ENCODE data around the gene MRC1.

The MRC1 gene

DNA sequence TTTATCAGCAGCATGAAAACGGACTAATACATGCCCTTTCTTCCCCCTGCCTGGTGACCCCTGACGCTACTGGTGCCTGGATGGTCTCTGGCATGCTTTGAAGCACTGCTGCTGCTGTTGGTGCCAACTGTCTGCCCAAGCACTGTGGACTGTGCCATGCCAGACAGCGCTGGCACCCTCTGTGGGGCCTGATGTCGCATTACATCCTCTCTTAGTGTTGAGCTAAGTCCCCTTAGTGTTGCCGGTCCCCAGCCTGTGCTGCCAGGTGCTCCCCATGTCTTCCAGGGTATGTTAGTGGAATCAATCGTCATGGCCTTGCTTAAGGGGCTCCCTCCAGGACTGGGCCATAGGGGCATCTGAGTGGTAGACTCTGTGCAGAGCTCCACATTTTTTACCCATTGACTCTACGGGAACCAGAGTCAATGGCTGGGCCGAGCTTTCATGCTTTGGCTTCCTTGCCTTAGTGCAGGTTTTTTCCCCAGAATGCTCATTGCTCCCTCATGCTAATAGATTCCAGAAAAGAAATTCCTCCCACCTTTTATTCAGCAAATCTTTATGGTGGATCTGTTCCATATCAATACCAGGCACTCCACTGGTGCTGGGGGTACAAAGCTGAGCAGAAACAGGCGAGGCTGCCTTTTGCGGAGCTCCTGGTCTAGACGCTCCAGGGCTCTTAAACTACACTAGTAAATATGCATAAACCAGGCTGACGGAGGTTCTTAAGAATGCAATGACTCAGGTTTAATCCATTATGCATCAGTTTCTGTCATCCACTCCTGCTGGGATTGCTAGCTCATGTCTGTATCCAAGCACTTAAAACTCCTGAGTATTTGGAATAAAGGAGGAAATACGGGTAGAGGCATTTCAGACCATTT, 21.8 kb upstream of the MRC1 start:
- TF ChIP-seq, protein P1, sequence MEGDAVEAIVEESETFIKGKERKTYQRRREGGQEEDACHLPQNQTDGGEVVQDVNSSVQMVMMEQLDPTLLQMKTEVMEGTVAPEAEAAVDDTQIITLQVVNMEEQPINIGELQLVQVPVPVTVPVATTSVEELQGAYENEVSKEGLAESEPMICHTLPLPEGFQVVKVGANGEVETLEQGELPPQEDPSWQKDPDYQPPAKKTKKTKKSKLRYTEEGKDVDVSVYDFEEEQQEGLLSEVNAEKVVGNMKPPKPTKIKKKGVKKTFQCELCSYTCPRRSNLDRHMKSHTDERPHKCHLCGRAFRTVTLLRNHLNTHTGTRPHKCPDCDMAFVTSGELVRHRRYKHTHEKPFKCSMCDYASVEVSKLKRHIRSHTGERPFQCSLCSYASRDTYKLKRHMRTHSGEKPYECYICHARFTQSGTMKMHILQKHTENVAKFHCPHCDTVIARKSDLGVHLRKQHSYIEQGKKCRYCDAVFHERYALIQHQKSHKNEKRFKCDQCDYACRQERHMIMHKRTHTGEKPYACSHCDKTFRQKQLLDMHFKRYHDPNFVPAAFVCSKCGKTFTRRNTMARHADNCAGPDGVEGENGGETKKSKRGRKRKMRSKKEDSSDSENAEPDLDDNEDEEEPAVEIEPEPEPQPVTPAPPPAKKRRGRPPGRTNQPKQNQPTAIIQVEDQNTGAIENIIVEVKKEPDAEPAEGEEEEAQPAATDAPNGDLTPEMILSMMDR (IDR thresholded peaks at IDR 0.05; ENCODE audit: insufficient read depth, missing control alignments), result no peak
- DNase-seq (ENCODE audit: insufficient read length, low spot score) (no peak), FAIRE-seq (no peak)

DNA sequence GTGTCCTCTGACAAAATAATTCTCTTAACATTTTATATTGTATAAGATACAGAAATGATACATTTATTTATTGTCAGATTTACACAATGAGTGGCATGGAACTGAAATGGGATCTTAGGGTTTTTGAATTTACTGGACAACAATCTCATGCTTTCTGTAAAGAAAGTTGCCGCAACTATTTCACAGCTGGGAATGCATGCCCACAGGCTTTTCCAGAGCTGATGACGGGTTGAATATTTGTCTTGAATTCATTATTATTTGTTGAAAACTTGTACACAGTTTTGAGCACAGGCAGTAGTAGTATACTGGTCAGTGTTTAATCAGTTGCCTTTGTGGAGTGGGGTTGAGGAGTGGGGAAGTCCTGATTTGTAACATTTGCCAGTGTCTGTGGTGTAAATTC, 20.5 kb upstream of the MRC1 start:
- DNase-seq (ENCODE audit: insufficient read length, low spot score) (no peak), FAIRE-seq (no peak)
- TF ChIP-seq, protein P1 (IDR thresholded peaks at IDR 0.05; ENCODE audit: insufficient read depth, missing control alignments), result no peak

DNA sequence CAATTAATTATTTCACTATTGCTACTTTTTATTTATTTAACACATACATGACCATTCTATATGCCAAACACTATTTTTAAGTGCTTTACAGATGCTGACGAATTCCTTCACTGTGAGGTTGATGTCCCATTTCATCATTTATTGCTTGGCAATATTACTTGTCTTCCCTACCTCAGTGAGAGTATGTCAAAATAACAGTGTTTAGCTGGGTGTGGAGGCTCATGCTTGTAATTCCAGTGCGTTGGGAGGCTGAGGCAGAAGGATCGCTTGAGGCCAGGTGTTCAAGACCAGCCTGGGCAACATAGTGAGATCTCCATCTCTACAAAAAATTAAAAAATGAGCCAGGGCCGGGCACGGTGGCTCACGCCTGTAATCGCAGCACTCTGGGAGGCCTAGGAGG, 19.8 kb upstream of the MRC1 start:
- TF ChIP-seq, protein P1 (IDR thresholded peaks at IDR 0.05; ENCODE audit: insufficient read depth, missing control alignments), result no peak
- FAIRE-seq (no peak), DNase-seq (ENCODE audit: insufficient read length, low spot score) (no peak)

DNA sequence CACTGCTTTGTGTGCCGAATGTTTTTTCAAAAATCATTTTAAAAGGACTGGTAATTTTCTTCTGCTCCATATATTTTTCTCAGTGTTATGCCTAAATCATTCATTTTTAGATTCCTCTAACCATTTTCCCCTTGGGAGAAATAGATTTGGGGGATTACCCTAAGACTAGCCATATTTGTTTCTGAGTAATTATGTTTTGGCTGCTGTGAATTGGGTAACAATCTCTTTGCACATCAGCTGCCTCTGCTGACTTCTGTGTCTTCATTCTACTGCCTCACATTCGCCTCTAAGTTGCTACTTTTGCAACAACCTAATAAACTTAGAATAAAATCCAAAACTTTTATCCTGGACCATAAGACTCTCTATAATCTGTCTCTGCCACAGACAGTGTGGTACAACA, 18.5 kb upstream of the MRC1 start:
- no peak for DNase-seq (ENCODE audit: insufficient read length, low spot score)
- FAIRE-seq, result no peak
- TF ChIP-seq, protein P1 (IDR thresholded peaks at IDR 0.05; ENCODE audit: insufficient read depth, missing control alignments), result no peak

DNA sequence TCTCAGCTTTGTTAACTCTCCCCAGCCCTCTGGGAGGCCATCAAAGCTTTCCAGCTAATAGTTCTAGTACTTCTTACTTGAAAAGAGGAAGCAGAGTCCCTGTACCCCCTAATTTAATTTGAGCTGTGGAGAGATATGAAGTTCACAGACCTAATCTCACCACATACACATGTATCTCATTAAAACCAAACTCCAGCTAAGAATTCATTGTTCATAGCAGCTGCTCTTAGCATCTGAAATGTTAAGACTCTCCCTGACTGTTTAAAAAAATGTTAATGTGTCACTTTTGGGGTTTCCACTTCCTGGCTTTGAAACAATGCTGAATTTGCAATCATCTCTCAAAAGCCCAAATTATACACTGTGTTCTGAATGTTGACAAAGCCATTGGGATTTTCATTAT, 16.2 kb upstream of the MRC1 start:
- TF ChIP-seq, protein P1 (IDR thresholded peaks at IDR 0.05; ENCODE audit: insufficient read depth, missing control alignments), result no peak
- no peak for DNase-seq (ENCODE audit: insufficient read length, low spot score)
- FAIRE-seq, result no peak

DNA sequence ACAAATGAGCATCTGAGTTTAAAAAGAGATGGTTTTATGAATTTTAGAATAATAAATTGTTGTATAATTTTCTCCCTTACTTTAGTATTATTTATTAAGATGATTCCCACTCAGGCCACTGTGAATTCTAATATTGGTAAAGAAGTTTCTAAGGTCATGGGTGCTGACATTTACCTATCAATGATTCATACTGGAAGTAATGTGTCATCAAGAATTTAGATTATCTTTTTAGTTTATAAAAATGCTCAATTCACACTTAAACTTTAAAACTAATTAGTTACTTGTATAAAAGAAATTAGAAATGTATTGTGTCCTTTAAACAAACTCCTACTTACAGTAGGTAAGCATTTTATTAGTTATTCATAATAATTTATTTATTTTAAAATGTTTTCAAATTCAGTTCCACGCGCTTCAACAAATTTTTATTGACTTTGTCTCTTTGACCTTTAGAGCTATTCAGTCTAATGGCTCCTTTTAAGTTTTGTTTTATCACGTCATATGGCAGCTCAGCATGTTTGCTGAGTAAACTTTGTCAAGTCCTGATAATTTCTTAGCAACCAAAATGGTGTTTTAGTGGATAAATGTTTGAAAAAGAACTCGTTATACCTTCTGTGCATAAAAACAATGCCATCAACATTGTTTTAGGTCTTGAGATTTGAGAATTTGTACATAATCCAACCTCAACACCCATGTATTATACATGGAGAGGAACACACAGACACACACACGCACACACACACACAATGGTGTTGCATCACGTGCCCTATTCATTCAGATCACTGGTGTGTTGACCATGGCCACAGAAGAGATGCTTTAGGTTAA, 15.1 kb upstream of the MRC1 start:
- no peak for FAIRE-seq
- TF ChIP-seq, protein P1 (IDR thresholded peaks at IDR 0.05; ENCODE audit: insufficient read depth, missing control alignments), result no peak
- no peak for DNase-seq (ENCODE audit: insufficient read length, low spot score)
